OCI-LY7 (cell line): ENCODE measurements around the gene C2CD3.

Experiments used
- CTCF ChIP-seq: fragments of 200-600 bp; sonication (generic); conservative IDR thresholded peaks from 2 replicates; pipeline ENCODE4 v1.5.1; 2014; ENCODE audit warnings: mild to moderate bottlenecking, antibody characterized with exemption, low read length, moderate library complexity, mixed read lengths
- EZH2phosphoT487 ChIP-seq: fragments of 200-600 bp; sonication (generic); IDR thresholded peaks from 2 replicates; pipeline ENCODE4 v1.6.1; 2018; ENCODE audit warnings: low read depth, borderline replicate concordance, mild to moderate bottlenecking, mixed run types, antibody characterized with exemption, low read length, moderate library complexity, mixed read lengths

GRCh38 chr11:74004046-74004695 lies 166.6 kb downstream of the C2CD3 start:
- no peak for TF ChIP-seq EZH2phosphoT487
- no peak for TF ChIP-seq CTCF
